Right ventricle myocardium inferior (tissue), 1 donor: Measurements from ENCODE around the gene ITSN1. TPM values are rescaled to one million over a fixed set of nuclear protein-coding genes. Genes with fewer than 3 reads are reported as not detected.
"Not testable (repeated sequence)": the region's sequence is repeated elsewhere in the genome, so short reads cannot be mapped to it uniquely, and the experiment has no call there.

Experiments used
- ATAC-seq: fragments of 200-7000 bp; cut with Tn5 transposase; one replicate; pipeline ENCODE4 v1.9.1; 2020; ENCODE audit warnings: mild to moderate bottlenecking, moderate library complexity
- DNase-seq: peaks from one replicate; pipeline ENCODE4 v3.0.0; 2021; ENCODE audit errors: missing footprints
- intact Hi-C: fragments of 100-400 bp; cut with DNase I; formaldehyde crosslinking; loops from one replicate; pipeline ENCODE4 v1.11.0; 2022
- total RNA-seq: library from RNA; stranded (reverse); fragmentation: NEBNext Ultra II Directional; extraction: Animal tissue kit (Norgen Biotek cat#: 25700); gene quantifications from one replicate; pipeline ENCODE4 v1.2.1, GENCODE V29; 2021
- donor health status: DM: no; HTN: yes; CAD: no; lungs with severe emphysema.

The ITSN1 gene
- total RNA-seq, 1 donor from 2014 or later = 42.5 TPM

GRCh38 chr21:33860332-33860879 is 218.1 kb downstream of the ITSN1 start:
- intact Hi-C loops = no loop called here
- no peak for ATAC-seq
- no peak for DNase-seq

DNA sequence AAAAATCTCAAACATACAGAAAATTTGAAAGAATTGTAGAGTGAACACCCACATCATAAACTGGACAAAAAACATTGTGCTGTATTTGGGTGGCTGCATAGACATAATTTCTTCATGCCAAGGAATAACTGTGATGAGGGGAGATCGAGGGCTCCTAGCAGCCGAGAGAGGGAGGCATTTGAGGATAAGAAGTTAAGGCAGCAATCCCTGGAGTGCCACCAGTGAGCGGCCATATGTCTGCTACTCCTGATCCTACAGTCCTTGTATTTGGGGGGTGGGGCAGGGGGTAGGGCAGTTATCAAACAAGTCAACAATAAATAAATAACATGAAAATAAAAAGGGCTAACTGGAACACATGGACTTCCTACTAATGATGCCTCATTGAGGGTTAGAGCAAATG is 218.8 kb downstream of the ITSN1 start:
- ATAC-seq (no peak), DNase-seq (no peak)
- intact Hi-C loops = no loop called here

GRCh38 chr21:33863191-33863590 is 220.9 kb downstream of the ITSN1 start:
- DNase-seq, intact Hi-C loops, ATAC-seq: not testable (repeated sequence)

DNA sequence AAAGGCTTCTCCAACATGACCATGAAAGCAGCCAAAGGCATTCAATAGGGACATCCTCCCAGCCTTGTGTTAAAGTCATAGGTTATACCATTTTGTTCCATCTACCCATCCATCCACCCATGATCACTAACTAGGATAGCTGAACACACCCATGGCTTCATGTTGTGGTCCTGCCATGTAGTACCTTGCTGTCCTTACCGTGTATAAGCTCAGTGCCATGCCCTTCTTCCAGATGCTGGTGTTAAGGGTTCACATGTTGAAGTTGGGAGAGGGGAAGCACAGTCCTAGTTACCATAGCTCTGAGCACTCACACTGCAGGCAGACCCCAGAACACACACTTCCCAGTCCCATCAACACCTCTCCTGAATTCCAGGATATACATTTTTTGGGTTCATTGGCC is 221.8 kb downstream of the ITSN1 start:
- no peak for ATAC-seq
- intact Hi-C loops = no loop called here

DNA sequence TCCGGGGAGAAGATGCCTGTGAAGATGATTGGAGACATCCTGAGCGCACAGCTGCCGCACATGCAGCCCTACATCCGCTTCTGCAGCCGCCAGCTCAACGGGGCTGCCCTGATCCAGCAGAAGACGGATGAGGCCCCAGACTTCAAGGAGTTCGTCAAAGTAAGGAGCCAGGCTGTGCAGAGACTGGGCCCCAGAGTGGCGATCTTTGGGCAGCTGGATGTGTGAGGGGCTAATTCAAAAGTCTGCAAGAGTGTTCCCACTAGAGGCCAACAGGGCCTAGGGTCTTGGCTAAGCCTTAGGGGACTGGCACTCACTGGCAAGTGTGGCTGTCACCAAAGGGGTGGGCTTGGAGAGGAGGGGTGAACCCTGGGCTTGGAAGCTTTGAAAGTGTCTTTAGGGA is 222.9 kb downstream of the ITSN1 start:
- intact Hi-C loops = no loop called here
- DNase-seq (no peak), ATAC-seq (no peak)

More for the DNA sequence above, 221.8 kb downstream of the ITSN1 start:
- no peak for DNase-seq

DNA sequence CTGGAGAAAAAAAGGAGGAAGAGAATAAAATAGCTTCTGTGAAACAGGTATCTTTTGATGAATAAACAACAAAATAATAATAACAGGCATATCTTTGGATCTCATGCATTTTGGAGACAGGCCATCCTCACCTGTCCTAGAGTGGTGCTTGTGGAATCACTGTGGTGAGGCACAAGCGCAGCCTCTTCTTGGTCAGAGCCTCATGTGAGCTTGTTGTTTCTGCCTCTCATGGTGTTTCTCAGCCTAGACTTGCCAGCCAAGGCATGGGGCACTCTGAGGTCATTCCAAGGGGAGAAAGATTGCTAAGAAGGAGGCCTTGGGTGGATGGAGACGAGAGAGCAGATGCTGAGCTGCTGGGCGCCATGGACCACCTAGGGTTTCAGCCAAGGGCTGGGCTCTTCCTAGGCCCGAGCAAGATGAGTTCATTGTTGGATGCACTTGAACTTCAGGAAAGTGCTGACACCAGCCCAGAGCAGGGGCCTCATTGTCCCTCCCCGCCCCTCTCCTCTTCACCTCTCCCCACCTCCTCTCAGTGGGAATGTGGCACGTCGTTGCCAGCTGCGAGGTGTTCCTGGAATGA is 223.8 kb downstream of the ITSN1 start:
- intact Hi-C loops = no loop called here
- DNase-seq = no peak
- ATAC-seq = no peak

DNA sequence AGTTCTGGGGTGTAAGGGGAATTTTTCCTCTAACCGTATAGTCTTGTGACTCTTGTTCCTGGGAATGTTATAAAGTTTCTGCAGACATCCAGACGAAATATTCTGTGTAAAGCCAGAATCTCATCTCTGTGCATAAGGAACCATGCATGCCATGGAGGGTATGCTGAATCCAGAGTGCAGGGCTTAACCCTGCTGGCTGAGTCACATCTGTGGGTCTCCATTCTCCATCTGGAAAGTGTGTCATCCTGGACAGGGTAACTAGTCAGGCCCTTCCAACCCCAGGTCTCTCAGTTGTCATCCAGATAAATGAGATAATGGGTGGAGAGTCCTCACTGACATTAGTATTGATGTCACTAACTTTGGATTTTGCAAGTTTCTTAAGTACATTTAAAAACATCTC is 224.5 kb downstream of the ITSN1 start:
- DNase-seq = no peak

GRCh38 chr21:33867868-33868267 is 225.6 kb downstream of the ITSN1 start:
- ATAC-seq = not testable (repeated sequence)

More for the DNA sequence above, 224.5 kb downstream of the ITSN1 start:
- intact Hi-C loops = no loop called here
- no peak for ATAC-seq

DNA sequence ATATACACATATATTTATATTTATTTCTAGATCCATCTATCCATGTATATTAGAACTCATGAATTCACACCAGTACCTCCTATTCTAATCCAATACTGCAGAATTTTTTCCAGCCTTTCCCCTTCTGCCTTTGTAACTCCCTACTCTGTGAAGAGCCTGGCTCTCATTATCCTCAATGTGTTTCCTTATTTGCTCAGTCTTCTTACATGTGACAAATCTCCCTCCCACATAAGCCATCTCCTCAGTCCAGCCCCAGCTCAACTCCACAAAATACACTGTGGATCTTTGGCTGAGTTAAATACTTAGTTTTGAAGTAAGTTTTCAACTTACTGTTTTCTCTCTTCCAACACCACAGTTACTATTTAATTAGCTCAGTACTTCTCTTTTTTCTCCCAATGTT is 227.6 kb downstream of the ITSN1 start:
- intact Hi-C loops = no loop called here
- ATAC-seq (no peak), DNase-seq (no peak)

More at GRCh38 chr21:33867868-33868267, 225.6 kb downstream of the ITSN1 start:
- intact Hi-C loops, DNase-seq: not testable (repeated sequence)

GRCh38 chr21:33870768-33871167 is 228.5 kb downstream of the ITSN1 start:
- DNase-seq (no peak), ATAC-seq (no peak)
- intact Hi-C loops = no loop called here

- ATAC-seq (no peak), DNase-seq (no peak)
- intact Hi-C loops = no loop called here
Measured at GRCh38 chr21:33871171-33871570, 228.9 kb downstream of the ITSN1 start.

DNA sequence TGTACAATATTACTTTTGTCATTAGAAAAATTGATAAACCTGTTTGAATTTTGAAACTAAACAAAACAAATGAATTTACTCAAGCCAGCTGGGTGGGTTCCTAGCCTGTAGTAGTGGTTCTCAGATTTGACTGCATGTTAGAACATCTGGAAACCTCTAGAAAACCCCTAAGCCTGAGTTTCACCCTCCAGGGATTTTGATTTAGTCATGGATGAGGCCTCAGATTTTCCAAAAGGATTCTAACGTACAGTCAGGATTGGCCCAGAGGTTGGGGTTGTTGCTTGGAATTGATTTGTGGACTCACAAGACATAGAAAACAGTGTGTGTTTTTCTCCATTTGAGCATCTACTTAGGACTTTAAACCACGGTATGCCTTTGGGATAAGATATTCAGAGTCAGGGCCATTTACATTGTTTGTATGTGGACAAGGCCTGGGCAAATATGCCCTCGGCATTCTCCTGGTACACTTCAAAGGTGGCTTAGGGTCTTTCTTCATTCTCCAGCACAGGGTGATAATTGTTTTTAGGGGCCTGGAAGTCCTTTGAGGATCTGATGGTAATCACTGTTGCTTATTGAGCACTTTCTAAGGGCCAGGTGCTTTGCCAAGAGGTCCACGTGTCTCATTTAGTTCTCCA is 230.7 kb downstream of the ITSN1 start:
- no peak for DNase-seq
- intact Hi-C loops = no loop called here
- ATAC-seq = no peak

- ATAC-seq = no peak
- DNase-seq = no peak
- intact Hi-C loops = no loop called here
Measured at GRCh38 chr21:33874161-33874560, 231.9 kb downstream of the ITSN1 start.

GRCh38 chr21:33875026-33875695 is 232.9 kb downstream of the ITSN1 start:
- DNase-seq = no peak
- ATAC-seq = no peak
- intact Hi-C loops = no loop called here

DNA sequence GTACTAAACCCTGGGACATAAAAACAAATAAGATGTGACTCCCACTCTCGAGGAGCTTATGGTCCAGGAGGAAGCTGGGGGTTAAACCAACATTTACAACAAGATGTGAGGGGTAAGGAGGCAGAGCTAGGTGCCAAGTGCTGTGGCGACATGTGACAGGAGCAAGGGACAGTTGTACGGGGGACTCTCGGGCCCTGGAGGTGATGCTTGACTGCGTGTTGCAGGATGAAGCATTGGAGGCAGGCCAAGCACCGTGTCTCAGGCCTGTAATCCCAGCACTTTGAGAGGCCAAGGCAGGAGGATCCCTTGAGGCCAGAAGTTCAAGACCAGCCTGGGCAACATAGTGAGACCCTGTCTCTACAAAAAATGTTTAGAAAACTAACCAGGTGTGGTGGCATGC is 236.5 kb downstream of the ITSN1 start:
- intact Hi-C loops = no loop called here
- DNase-seq (no peak), ATAC-seq (no peak)

GRCh38 chr21:33880626-33881025 is 238.3 kb downstream of the ITSN1 start:
- no peak for DNase-seq
- intact Hi-C loops = no loop called here
- ATAC-seq = no peak

DNA sequence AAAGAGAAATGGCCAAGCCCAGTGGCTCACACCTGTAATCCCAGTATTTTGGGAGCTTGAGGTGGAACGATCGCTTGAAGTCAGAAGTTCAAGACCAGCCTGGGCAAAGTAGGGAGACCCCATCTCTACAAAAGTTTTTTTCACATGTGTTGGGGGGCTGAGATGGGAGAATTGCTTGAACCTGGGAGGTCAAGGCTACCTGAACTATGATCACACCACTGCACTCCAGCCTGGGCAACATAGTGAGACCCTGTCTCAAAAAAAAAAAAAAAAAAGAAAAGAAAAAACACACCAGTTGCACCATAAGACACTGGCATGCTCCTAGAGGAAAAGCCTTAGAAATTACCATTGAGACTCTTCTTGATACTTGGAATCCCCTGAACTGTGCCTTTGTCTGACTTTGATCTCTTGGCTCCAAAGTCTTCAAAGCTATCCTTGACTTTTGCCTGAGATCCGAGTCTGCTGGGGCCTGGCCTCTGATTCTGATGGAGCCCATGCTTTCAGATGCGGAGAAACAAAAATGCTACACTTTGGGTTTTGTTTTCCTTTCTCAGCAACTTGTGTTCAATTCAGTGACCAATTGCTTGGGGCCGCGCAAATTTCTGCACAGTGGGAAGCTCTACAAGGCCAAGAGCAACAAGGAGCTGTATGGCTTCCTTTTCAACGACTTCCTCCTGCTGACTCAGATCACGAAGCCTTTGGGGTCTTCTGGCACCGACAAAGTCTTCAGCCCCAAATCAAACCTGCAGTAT is 239.6 kb downstream of the ITSN1 start:
- no peak for ATAC-seq
- intact Hi-C loops = no loop called here
- DNase-seq = no peak

GRCh38 chr21:33883118-33883517 is 240.8 kb downstream of the ITSN1 start:
- intact Hi-C loops = no loop called here
- DNase-seq (no peak), ATAC-seq (no peak)
